Testis (tissue), 2 donors: ENCODE results near the gene PTPRS.

ENCODE experiments used
- CTCF ChIP-seq, 3 experiments: fragments of 450-650 bp in 2 of 3; fragments of 200-600 bp in 1 of 3; sonication (generic) in 1 of 3; IDR thresholded peaks; one replicate each; pipeline ENCODE4 v1.5.1; 2016 to 2019; ENCODE audit warnings: antibody characterized with exemption in 3 of 3, mild to moderate bottlenecking in 2 of 3, moderate library complexity in 1 of 3
- POLR2A ChIP-seq: fragments of 450-650 bp; IDR thresholded peaks from one replicate; pipeline ENCODE4 v1.6.1; 2017; ENCODE audit warnings: antibody characterized with exemption, mild to moderate bottlenecking, moderate library complexity

GRCh38 chr19:5334824-5335500 lies 5.7 kb downstream of the PTPRS start:
- TF ChIP-seq POLR2A (no peak), CTCF (IDR thresholded peaks at IDR 0.05) (no peak)
